Activated CD8-positive, alpha-beta memory T cell treated with anti-CD3 and anti-CD28 coated beads, Interleukin-2, amount 50 U/mL, for 24 hours (primary cell): ENCODE data around the gene GAS6.
"Not testable (repeated sequence)": the region's sequence is repeated elsewhere in the genome, so short reads cannot be mapped to it uniquely, and the experiment has no call there.

Source experiments
- DNase-seq: peaks from one replicate; pipeline ENCODE4 v3.0.0-alpha.2; 2020; ENCODE audit errors: extremely low read depth

GAS6 gene

DNA sequence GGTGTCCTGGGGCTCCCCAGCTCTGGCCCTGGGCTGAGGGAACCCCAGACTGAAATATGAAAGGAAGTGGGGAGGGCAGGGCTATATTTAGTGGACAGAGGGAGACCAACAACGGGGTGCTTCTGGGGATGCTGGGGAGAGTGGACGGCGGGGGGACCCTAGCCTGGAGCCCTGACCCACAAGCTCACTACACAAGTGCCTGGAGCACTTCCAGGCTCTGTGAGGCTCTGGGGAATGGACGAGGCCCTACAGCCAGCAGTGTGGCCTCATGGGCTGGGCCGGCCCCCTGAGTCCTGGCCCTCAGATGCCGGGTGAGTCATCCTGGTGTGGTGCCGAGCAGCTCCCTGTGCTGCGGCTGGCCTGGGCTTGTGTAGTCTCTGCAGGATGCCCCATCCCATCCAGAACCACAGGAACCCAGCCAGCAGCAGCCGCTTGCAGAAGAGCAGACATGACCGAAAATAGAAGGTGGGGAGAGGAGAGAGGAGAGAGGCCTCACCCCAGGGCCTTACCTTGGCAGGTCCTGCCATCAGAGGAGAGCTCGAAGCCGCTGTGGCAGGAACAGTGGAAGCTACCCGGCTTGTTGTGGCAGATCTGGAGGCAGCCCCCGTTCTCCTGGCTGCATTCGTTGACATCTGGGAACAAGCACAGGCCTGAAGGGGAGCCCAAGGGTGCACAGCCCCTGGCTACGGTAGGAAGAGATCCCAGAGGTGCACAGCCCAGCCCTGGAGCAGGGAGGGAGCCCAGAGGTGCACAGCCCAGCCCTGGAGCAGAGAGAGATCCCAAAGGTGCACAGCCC lies 26.1 kb downstream of the GAS6 start:
- DNase-seq, result no peak

DNA sequence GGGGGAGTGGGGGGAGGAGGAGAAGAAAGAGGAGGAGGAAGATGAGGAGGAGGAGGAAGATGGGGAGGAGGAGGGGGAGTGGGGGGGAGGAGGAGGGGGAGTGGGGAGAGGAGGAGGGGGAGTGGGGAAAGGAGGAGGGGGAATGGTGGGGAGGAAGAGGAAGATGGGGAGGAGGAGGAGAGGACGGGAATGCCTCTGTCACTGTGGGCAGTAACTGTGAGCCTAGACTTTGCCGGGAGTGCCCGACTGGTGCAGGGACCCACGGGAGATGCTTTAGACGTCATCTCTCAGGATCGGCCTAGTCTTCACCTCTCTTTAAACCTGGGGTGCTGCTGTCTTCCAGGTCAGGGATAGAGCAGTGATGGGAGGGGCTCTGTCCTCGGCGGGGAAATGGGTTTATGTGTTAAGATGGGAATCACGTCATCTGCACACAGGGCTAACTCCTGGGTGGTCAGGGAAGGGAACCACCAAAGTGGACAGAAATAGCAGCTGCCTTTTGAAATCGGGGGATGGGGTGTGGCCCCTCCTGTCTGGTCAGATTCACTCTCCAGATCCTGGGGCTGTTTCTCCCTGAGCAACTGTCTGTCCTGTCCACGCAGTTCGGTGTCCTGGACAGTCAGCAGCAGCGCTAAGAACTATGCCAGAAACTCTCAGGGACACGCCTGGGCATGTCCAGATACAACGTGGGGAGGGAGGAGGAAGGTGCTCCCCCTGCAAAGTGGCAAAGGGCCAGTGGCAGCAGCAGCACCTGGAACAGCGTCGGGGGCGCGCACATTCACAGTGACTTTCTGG lies 26.9 kb downstream of the GAS6 start:
- DNase-seq, result no peak

DNA sequence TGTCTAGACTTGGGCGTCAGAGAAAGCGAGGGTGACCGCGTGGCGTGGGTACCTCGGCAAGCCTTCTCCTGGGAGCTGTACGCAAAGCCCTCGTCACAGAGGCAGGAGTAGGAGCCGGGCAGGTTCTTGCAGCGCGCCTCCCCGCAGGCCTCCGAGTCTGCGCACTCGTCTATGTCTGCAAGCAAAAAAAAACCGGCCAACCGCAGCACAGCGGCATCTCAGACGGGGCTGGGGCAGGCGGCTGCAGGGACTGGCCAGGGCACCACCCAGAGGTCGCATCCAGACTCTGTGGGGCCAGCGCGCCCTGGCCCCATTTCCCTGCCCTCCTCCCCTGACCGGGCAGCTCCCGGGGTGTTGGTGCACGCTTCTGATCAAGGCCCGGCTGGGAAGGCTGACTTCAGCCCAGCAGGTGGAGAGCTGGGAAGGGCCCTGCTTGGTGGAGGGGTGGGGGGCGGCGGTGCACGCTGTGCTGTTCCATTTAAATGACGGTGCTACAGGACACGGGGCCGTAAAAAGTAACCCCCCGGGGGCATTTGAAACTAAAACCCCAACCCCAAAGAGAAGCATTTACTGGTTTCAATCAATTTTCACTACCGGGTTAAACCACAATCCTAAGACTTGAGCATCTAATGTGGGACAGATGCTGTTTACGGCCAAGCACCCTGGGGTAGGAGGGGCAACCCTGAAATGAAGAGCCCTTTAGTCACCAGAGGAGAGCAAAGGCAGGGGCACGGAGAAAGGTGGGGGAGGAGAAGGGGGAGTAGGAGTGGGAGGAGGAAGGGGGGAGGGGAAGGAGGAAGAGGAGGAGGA lies 28.2 kb downstream of the GAS6 start:
- no peak for DNase-seq

DNA sequence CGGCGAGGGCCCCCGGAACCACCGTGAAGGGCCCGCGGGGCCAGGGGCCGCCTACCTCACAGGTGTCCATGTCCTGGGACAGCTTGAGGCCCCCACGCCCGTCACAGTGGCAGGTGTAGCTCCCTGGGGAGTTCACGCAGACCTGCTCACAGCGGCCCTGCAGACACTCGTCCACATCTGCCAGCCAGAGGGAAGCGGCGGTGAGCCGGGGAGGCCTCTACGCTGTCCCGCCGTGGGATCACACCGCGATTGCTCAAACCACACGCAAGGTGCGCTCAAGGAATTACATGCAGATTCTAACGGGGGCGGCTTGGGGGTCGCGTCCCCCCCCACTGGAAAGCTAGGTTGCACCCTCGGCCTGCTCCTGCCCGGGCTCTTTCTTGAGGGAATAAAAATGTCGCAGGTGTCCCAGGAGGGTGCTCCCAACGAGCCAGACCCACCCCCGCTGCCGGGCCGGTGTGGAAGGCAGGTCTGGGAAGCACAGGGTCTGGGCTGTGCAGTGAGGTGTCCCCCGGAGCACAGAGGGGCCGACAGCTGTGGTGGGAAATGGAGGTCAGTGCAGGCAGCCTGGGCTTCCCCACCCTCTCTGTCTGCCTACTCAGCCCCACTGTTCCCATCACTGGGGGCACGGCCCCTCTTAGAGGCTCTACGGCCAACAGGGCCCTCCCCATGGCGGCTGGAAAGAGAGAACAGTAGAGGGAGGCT lies 29.2 kb downstream of the GAS6 start:
- no peak for DNase-seq

DNA sequence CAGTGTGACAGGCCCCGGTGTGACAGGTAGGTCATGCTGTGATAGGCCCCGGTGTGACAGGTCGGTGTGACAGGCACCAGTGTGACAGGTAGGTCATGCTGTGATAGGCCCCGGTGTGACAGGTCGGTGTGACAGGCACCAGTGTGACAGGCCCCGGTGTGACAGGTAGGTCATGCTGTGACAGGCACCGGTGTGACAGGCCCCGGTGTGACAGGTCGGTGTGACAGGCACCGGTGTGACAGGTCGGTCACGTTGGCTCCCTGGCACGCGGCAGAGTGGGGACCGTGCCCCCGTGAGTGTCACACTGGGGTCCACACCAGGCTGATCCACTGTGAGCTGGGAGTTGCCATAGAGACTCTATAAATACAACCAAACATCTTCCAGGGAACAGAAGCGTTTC lies 29.9 kb downstream of the GAS6 start:
- DNase-seq, result not testable (repeated sequence)

DNA sequence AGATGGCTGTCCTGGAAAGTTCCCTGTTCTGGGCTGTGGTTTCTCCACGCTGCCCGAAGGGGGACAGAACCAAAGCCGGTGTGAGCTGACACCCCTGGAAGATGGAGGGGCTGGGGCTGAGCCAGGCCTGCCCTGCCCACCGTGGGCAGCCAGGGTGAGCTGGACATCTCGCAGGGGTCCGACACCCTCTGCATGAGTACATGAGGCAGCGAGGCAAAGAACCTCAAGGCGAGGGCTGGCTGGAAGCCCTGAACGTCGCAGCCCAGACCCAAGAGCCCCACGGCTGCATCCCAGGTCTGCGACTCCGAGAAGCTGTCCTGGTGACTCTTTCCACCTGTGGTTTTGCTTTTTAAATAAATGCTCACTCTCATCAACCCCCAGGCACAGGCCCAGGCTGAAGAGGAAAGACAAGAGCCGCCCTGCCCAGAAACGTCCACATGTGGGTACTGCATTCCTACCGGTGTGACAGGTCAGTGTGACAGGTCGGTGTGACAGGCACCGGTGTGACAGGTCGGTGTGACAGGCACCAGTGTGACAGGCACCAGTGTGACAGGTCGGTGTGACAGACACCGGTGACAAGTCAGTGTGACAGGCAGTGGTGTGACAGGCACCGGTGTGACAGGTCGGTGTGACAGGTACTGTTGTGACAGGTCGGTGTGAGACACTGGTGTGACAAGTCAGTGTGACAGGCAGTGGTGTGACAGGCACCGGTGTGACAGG lies 30.6 kb downstream of the GAS6 start:
- no peak for DNase-seq

DNA sequence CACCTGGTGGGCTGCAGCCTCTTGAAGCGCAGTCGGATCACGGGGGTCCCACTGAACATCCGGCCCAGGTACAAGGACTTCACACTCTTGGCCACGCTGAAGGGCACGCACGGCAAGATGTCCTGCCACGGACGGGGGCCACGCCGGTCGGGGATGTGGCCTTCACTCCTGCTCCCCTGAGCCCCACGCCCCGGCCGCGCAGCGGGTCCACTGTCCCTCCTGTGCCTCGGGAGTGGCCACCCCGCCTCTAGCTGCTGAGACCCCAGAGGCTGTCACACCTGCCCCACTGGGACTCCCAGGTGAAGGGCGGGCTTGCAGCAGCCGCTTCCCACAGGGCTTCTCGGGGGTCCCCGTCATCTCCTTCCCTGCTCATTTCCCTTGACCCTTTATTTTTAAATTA lies 31.2 kb downstream of the GAS6 start:
- no peak for DNase-seq

DNA sequence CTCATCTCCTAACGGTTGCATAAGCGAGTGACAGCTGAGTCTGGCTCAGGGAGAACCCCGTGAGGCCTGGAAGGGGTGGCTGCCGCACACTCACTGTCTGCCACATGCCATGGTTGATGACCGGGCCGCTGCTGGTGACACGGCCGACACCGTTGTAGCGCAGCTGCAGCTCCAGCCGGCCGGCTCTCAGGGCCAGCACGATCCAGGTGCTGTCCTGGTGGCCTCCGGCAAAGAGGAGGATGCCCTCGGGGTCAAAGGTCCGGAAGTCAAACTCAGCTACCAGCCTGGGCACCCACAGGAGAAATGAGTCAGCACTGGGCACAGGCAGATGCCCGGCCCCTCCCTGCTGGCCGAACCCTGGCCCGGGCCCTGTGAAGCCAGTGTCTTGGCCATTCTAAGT lies 31.7 kb downstream of the GAS6 start:
- no peak for DNase-seq

DNA sequence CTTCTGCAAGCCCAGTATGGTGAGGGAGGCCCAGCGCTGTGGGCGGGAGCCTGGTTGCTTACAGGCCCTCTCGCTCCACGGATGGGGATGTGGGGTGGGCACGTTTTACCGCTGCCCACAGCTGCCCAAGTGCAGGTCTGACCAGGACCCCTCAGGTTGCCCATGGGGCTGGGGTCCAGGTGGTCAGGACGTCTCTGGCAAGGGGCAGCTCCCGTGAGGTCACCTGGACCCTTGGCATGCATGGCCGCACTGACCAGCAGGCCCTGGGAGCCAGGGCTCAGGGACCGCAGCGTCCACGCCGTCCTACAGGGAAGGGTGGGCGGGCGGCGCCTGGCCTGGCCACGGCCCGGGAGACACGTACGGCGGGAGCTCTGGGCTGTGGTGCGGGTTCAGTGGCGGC lies 32.8 kb downstream of the GAS6 start:
- no peak for DNase-seq

DNA sequence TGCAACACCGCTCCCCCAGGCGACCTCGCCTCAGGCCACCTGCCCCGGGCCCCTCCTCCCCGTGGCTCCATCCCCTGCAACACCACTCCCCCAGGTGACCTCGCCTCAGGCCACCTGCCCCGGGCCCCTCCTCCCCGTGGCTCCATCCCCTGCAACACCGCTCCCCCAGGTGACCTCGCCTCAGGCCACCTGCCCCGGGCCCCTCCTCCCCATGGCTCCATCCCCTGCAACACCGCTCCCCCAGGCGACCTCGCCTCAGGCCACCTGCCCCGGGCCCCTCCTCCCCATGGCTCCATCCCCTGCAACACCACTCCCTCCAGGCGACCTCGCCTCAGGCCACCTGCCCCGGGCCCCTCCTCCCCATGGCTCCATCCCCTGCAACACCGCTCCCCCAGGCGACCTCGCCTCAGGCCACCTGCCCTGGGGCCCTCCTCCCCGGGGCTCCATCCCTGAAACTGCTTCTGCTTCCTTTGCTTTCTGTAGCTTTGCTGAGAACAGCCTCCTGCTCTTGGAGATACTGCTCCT lies 33.4 kb downstream of the GAS6 start:
- DNase-seq, result not testable (repeated sequence)

DNA sequence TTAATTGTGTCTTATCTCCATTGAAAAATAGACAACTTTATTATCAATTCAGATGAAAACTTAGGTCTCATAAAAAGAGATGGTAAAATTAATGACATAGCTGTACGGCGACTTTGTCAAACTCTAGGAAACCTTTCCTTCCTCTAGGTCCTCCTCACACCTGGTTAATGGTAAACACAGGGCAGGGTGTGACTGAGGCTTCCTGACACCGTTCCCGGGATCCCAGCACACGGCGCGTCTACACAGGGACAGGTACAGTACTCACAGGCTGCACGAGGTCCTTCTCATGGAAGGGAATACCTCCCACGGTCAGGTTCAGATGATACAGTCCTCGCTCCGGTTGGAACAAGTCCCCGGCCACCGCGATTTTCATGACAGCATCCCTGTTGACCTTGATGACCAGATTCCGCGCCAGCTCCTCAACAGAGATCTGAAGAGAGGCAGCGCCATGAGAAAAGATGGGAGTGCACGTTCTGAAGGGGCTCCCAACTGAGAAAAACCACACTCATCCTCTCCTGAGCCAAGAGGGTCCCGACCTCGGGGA lies 35.5 kb downstream of the GAS6 start:
- DNase-seq, result no peak

DNA sequence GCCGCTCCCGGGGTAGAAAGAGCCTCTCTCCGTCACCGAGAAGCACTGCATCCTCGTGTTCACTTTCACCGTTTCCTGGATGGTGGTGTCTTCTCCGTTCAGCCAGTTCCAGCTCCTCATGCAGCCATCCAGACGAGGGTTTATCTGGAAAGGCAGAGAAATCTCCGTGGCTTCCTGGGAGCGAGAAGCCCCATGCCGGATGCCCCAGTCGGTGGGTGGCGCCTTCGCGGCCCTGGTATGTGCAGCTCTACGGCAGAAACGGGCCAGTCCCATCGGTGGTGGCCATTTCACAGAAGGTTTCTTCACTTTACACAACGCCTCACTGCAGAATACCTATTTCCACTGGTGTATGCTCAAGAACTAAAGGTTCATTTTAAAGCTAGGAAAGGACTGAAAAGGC lies 36.9 kb downstream of the GAS6 start:
- DNase-seq, result no peak

DNA sequence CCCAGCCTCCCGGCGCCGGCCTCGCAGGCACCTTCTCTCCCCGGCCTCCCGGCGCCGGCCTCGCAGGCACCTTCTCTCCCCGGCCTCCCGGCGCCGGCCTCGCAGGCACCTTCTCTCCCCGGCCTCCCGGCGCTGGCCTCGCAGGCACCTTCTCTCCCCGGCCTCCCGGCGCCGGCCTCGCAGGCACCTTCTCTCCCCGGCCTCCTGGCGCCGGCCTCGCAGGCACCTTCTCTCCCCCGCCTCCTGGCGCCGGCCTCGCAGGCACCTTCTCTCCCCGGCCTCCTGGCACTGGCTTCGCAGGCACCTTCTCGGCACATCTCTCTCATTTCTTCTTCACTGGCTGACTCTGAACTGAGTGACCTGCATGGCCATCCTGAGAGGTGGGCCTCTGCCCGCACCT lies 37.4 kb downstream of the GAS6 start:
- not testable (repeated sequence) for DNase-seq

DNA sequence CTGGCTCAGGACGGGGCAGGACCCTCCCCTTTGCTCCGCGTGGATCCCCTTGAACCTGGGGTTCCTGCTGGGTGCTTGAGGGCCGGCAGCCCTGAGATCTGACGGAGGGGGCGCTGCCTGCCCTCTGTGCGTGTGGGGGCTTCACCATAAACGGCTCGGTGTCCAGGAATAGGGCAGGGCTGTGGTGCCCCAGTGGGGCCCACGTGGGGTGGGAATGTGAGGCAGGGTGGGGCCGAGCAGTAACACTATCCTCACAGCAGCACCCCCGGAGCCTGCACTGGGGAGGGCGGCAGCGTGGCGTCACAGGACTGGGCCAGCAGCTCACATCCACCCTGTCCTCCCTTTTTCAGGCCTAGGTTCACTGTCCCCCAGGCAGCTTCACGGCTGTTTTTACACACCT lies 38.0 kb downstream of the GAS6 start:
- no peak for DNase-seq

DNA sequence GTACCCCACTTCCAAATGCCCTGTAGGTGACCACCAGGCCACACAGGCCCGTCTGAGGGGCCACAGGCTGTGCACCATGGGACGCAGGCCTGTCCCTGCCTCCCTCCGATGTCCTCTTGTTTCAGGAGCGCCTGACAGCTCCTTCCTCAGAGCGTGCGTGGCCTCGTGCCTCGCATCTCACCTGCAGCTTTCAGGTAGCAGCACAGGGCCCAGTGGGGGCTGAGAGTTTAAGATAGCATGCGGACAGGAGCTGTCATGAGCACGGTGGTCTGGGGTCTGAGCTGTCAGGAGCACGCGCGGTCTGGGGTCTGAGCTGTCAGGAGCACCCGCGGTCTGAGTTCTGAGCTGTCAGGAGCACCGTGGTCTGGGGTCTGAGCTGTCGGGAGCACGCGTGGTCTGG lies 40.1 kb downstream of the GAS6 start:
- no peak for DNase-seq

DNA sequence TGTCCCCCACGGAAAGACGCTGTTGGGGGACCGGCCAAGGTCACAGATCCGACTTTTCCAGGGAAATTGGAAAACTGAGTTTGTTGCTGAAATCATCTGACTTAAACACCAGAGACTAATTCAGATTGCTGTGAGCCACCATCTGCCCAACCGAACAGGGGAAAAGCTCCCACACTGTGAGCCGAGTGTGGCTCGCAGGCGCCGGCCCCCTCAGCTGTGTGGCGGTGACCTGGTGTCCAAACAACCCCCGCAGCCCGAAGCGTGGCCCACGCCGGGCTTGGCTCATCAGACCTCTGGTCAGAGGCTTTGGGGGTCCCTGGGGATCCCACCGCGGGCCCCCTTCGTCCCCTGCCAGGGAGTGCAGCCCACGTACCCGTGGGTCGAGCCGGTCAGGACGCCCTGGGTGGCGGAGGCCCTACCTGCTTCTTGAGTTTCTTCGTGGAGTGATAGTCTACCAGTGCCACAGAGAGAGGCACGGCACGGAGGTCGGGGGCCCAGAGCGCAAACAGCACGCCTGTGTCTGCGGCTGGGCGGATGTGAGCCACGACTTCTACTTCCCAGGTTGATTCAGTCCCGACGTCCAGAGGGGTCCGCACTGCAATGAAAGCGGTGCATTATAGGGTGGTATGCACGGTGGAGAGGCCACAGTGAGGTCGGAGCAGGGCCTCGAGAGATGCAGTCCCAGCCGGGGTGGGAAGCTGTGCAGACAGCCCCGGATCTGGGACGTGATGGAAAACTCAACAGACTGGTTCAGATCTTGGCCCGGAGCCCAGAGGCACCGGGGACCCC lies 40.7 kb downstream of the GAS6 start:
- no peak for DNase-seq

DNA sequence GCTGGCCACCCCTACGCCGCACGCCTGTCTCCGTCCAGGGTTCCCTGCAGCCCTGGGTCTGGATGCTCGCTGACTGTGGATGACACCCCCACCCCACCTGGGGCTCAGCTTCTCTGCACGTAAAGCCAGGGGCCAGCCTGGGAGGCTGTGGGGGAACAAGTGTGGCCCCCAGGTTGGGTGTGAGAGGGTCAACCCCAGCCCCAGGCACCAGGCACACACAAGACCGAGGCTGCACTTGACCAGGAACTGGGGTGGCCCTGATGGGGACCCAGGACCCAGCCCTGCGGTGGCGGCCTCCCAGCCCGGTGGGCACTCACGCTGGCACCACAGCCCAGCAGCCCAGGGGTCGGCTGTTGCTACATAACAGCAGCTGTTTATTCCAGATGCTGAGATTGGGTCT lies 41.6 kb downstream of the GAS6 start:
- DNase-seq, result no peak

DNA sequence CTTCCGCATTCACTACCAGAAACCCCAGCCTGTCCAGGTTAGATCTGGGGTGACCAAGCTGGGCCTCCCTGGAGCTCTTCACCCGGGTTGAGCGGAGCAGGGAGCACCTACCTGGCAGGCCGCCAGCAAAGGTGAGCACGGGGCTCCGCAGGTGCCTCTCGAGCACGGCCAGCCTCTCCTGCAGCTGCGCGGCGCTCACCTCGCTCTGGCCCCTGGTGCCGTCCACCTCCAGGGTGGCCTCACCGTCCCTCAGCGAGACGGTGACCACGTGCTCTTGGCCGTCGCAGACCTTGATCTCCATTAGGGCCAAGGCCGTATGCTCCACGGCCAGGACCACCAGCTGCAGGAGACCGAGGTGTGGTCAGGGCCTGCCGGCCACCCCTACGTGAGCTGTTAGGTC lies 42.0 kb downstream of the GAS6 start:
- DNase-seq, result no peak

DNA sequence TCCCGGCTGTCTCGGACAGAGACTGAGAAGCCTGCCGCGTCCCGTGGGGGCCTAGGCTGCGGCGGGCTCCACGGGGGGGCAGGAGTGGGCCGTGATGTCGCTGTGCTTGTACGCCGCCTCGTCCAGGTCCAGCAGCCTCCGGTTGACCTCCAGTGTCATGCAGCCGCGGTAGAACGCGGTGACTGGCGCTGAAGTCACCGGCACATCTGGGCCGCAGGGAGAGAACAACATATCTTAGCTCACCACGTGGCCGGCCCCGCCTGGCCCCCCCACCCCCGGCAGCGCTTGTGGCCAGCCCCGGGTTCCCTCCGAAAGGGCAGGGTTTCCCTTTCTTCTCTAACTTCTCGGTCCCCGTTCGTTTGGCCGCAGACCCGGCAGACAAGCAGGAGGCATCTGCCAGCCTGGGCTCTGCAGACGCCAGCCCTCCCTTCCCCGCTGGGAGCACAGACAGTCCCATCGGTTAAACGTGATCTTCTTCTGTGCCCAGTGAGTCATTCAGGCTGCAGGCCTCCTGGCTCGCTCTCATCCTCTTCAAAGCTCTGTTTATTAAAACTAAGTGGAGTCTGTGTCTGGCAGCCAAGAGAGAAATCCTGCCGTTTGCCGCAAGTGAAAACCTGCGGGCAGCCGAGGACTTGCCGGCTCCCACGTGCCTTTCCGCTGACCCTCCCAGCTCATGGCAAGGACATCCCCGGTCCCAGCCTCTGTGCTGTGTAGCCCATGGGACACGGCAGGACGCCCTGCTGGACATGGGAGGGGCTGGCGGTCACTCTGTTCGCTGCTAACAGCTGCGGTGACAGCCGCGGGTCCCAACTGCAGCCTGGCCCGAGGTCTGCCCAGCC lies 42.8 kb downstream of the GAS6 start:
- no peak for DNase-seq
